ENCODE measurements around the gene ZBED3. TPM values are rescaled to one million over a fixed set of nuclear protein-coding genes. Genes with fewer than 3 reads are reported as not detected.

The ZBED3 gene, protein sequence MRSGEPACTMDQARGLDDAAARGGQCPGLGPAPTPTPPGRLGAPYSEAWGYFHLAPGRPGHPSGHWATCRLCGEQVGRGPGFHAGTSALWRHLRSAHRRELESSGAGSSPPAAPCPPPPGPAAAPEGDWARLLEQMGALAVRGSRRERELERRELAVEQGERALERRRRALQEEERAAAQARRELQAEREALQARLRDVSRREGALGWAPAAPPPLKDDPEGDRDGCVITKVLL
- 1.3 and 9.8 TPM in 2 replicates for total RNA-seq (2014; rRNA removed)
- Bru-seq, nascent RNA = percentile 67 among the genes with signal in this experiment
- percentile 76 among the genes with signal in this experiment for BruChase-seq, experiment 1, labeled RNA remaining after a 6-hour chase
- BruChase-seq, experiment 2, labeled RNA remaining after a 2-hour chase = percentile 76 among the genes with signal in this experiment
- long read RNA-seq, full-length matches to known transcripts = 27 of 35 reads
- long read RNA-seq, partial matches to known transcripts = 0 of 35 reads
- long read RNA-seq, other reads (novel, unspliced or antisense) = 8 of 35 reads

DNA sequence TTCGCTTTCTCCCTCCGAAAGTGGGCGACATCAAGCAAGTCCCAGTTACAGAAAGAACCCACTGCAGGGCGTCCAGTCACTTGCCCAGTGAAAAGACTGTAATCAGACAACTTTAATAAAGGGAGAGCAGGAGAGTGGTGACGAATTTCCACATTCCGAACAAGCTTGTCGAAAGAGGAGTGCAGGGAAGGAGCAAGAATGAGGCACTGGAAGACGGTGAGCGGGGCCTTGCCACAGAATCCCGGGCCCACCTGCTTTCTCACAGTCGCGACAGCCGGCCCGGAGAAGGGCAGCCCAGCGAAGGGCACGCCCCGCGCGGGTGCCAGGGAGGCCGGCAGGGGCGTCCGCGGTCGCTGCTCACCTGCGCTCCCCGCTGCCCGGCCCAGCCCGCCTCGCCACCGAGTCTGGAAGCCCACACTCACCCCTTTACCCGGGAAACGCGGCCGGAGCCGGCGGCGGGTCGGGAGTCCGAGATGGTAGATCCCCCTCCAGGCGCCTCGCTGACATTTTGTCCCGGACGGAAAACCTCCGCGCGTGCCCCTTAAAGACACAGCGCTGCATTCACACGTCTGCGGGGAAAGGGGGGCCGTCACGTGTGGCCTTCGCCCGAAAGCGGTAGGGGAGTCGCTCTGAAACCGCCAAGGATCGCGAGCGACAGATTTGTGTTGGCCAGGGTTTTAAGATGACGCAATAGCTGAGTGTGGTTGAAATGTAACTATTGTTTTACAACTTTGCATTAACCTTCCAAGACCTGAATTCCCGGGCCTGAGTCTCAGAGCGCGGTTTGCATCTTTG is at the start of gene ZBED3:
Gene ZBED3 (minus strand): TSS at position 597 of the 795 bp plus-strand sequence. CDS start 9,407 bp downstream, outside the sequence.
- H3K9me2 ChIP-seq (replicated peaks; ENCODE audit: low read length) = no peaks in the 10 kb centered on the region
- CTCF ChIA-PET = no interaction called here
- H4K20me1 ChIP-seq (ENCODE audit: low read length) = no peaks in the 10 kb centered on the region
- H3K4me3 ChIP-seq (ENCODE audit: low read length) = peak within 1 kb of the TSS; percentile 93
- ATAC-seq = peak; percentile 78
- H3K36me3 ChIP-seq (ENCODE audit: low read depth, low read length) = no peaks in the 10 kb centered on the region
- peak; percentile 64 for DNase-seq
- TF ChIP-seq, protein P1, sequence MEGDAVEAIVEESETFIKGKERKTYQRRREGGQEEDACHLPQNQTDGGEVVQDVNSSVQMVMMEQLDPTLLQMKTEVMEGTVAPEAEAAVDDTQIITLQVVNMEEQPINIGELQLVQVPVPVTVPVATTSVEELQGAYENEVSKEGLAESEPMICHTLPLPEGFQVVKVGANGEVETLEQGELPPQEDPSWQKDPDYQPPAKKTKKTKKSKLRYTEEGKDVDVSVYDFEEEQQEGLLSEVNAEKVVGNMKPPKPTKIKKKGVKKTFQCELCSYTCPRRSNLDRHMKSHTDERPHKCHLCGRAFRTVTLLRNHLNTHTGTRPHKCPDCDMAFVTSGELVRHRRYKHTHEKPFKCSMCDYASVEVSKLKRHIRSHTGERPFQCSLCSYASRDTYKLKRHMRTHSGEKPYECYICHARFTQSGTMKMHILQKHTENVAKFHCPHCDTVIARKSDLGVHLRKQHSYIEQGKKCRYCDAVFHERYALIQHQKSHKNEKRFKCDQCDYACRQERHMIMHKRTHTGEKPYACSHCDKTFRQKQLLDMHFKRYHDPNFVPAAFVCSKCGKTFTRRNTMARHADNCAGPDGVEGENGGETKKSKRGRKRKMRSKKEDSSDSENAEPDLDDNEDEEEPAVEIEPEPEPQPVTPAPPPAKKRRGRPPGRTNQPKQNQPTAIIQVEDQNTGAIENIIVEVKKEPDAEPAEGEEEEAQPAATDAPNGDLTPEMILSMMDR (conservative IDR thresholded peaks at IDR 0.05; ENCODE audit: low read depth, low read length) = 0 out of 2 replicates have a peak, but pooled peaks have one; percentile 12
- no peak for TF ChIP-seq EZH2phosphoT487 (IDR thresholded peaks at IDR 0.05; ENCODE audit: borderline replicate concordance, low read length)
- H3K9me3 ChIP-seq (ENCODE audit: low read length) = no peaks in the 10 kb centered on the region
- POLR2A ChIA-PET (ENCODE audit: unreplicated experiment) = no interaction called here
- peak within 1 kb of the TSS; percentile 98 for H2AFZ ChIP-seq (ENCODE audit: low read length)
- intact Hi-C loops (cut with micrococcal nuclease) = loop anchor here (5.0 kb wide), 2 partner anchors 55 to 405 kb away; partner anchors contain the start of genes AGGF1 and WDR41
- peak within 1 kb of the TSS; percentile 77 for H3K27ac ChIP-seq (ENCODE audit: low read length)
- no TSS peak for BruUV-seq (replicated peaks)
- no peaks in the 10 kb centered on the region for H3K27me3 ChIP-seq (ENCODE audit: low read length)
- no peaks in the 10 kb centered on the region for H3F3A ChIP-seq (ENCODE audit: low read length, unreplicated experiment)
- peaks cover 24% of the 10 kb centered on the region for H3K4me1 ChIP-seq (ENCODE audit: insufficient read depth, low read length)
- H3K4me2 ChIP-seq (ENCODE audit: low read length) = peak within 1 kb of the TSS; percentile 95
- peak within 1 kb of the TSS; percentile 87 for H3K9ac ChIP-seq (ENCODE audit: low read length)
- no peaks in the 10 kb centered on the region; the same call in 1 of the 2 replicates for H3K79me2 ChIP-seq (ENCODE audit: low read length)

DNA sequence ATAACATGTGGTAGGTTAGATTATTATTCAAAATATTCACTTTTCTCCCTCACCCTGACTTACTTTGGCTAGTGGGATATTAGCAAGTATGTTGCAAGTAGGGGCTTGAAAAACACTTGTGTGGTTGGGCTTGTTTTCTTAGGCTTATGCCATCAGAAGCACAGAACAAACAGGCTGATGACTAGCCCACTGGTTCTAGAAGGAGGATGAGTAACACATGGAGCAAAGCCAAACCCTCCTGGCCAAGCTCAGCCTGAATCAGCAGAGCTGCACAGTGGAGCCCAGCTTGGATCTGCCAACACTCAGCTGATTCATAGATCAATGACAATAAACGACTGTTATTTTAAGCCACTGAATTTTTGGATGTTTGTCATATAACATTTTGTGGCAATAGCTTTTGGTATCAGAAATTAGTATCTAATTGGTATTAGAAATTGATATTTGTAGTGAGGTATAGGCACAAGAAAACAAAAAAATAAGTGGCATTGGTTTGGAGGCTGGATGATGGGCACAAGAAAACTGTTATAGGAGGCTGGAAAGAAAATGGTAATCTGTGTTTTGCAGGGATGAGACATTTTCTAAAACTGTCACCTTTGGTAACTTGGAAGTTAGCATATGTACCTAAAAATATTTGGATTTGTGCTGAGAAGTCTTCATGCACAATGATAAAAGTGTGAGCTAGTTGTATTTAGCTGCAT is 46.1 kb upstream of the ZBED3 start:
- H3K27ac ChIP-seq (ENCODE audit: low read length) = 0 out of 2 replicates have a peak overlapping the region, but pooled peaks have one; percentile 11
- TF ChIP-seq, protein P1 (conservative IDR thresholded peaks at IDR 0.05; ENCODE audit: low read depth, low read length) = no peak
- TF ChIP-seq EZH2 (IDR thresholded peaks at IDR 0.05; ENCODE audit: low read length, unreplicated experiment) (no peak), EZH2phosphoT487 (IDR thresholded peaks at IDR 0.05; ENCODE audit: borderline replicate concordance, low read length) (no peak)
- no peaks in the 10 kb centered on the region for H3K27me3 ChIP-seq (ENCODE audit: low read length)
- ChIA-PET CTCF (interaction anchor here (0.6 to 0.7 kb wide), 2 partner anchors 149 to 745 kb away, joined by 3 read pairs; no protein-coding TSS in a partner anchor), POLR2A (ENCODE audit: unreplicated experiment) (no interaction called here)
- H2AFZ ChIP-seq (ENCODE audit: low read length) = no peak overlapping the region
- H3K36me3 ChIP-seq (ENCODE audit: low read depth, low read length) = no peaks in the 10 kb centered on the region
- no peaks in the 10 kb centered on the region for H3K9me3 ChIP-seq (ENCODE audit: low read length)
- no peaks in the 10 kb centered on the region for H3F3A ChIP-seq (ENCODE audit: low read length, unreplicated experiment)
- H3K4me2 ChIP-seq (ENCODE audit: low read length) = peak overlapping the region; percentile 11; the same call in 1 of the 2 replicates
- H3K79me2 ChIP-seq (ENCODE audit: low read length) = no peaks in the 10 kb centered on the region
- H4K20me1 ChIP-seq (ENCODE audit: low read length) = no peaks in the 10 kb centered on the region
- ATAC-seq = peak; percentile 100
- intact Hi-C loops (cut with micrococcal nuclease) = no loop called here
- peak; percentile 97 for DNase-seq
- no TSS peak for BruUV-seq (replicated peaks)
- peaks cover 15% of the 10 kb centered on the region for H3K4me1 ChIP-seq (ENCODE audit: insufficient read depth, low read length)
- no peaks in the 10 kb centered on the region for H3K9me2 ChIP-seq (replicated peaks; ENCODE audit: low read length)
- no peak overlapping the region for H3K9ac ChIP-seq (ENCODE audit: low read length)
- H3K4me3 ChIP-seq (ENCODE audit: low read length) = no peak overlapping the region

Measured in PC-3 (cell line).